ENCODE results near the gene DAAM1. TPM values are rescaled to one million over a fixed set of nuclear protein-coding genes. Genes with fewer than 3 reads are reported as not detected.

The DAAM1 gene
- total RNA-seq, 1 donor from 2014 or later, result 42.0 TPM

DNA sequence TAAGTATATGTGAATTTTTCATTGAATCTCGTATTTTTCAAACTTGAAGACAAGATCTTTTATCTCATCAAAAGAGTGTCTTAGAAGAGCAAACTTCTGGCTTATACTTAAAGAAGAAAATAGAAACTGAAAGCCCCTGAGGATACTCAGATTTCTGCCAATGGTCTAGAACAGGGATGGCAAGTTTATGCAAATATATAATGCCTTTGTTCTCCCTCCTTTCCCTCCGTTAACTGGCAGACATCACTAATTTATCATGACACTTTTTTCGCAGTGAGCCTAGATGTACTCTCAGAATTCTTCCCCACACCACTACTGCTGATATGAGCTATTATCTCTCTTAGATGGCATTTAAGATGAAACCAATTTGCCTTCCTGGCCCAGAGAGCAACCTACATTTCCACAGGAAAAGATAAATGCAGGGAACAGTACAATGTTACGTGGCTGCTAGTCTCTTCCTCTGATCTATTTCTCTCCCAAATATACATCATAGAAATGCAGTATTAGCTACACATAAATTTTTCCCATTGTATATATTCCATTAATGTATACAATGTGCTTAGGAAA lies 40.0 kb upstream of the DAAM1 start:
- intact Hi-C loops (cut with DNase I), result no loop called here
- H3K27me3 ChIP-seq, result no peaks in the 10 kb centered on the region
- TF ChIP-seq CTCF (IDR thresholded peaks at IDR 0.05) (no peak), POLR2A (IDR thresholded peaks at IDR 0.05) (no peak), POLR2AphosphoS5 (IDR thresholded peaks at IDR 0.05; ENCODE audit: insufficient read depth in 1 of 2, low read depth in 1 of 2) (no peak)
- H3K4me1 ChIP-seq, result no peaks in the 10 kb centered on the region
- DNase-seq (ENCODE audit: extremely low spot score in 2 of 2), result no peak
- H3K27ac ChIP-seq, result no peak overlapping the region
- H3K4me3 ChIP-seq, result no peak overlapping the region
- H3K36me3 ChIP-seq, result no peaks in the 10 kb centered on the region
- no peaks in the 10 kb centered on the region for H3K9me3 ChIP-seq

GRCh38 chr14:59150990-59151389 lies 37.5 kb upstream of the DAAM1 start:
- Histone ChIP-seq H3K4me1 (peaks cover 6% of the 10 kb centered on the region), H3K9me3 (no peaks in the 10 kb centered on the region), H3K27me3 (no peaks in the 10 kb centered on the region), H3K36me3 (no peaks in the 10 kb centered on the region), H3K27ac (no peak overlapping the region), H3K4me3 (no peak overlapping the region)
- DNase-seq (ENCODE audit: extremely low spot score in 2 of 2), result no peak
- intact Hi-C loops (cut with DNase I), result no loop called here
- no peak for TF ChIP-seq POLR2AphosphoS5 (IDR thresholded peaks at IDR 0.05; ENCODE audit: insufficient read depth in 1 of 2, low read depth in 1 of 2)

- Histone ChIP-seq H3K27me3 (no peaks in the 10 kb centered on the region), H3K9me3 (no peaks in the 10 kb centered on the region), H3K27ac (no peak overlapping the region), H3K4me1 (peaks cover 6% of the 10 kb centered on the region), H3K36me3 (no peaks in the 10 kb centered on the region), H3K4me3 (no peak overlapping the region)
- DNase-seq (ENCODE audit: extremely low spot score in 2 of 2), result no peak
- TF ChIP-seq POLR2AphosphoS5 (IDR thresholded peaks at IDR 0.05; ENCODE audit: insufficient read depth in 1 of 2, low read depth in 1 of 2), result no peak
- TF ChIP-seq CTCF (IDR thresholded peaks at IDR 0.05), result no peak
- no peak for TF ChIP-seq POLR2A (IDR thresholded peaks at IDR 0.05)
- intact Hi-C loops (cut with DNase I), result no loop called here
Measured at GRCh38 chr14:59154373-59154772, 34.1 kb upstream of the DAAM1 start.

GRCh38 chr14:59155886-59156285 lies 32.6 kb upstream of the DAAM1 start:
- TF ChIP-seq CTCF (IDR thresholded peaks at IDR 0.05) (no peak), POLR2A (IDR thresholded peaks at IDR 0.05) (no peak), POLR2AphosphoS5 (IDR thresholded peaks at IDR 0.05; ENCODE audit: insufficient read depth in 1 of 2, low read depth in 1 of 2) (no peak)

GRCh38 chr14:59159169-59159568 lies 29.3 kb upstream of the DAAM1 start:
- H3K36me3 ChIP-seq, result no peaks in the 10 kb centered on the region
- no peak overlapping the region for H3K27ac ChIP-seq
- peaks cover 17% of the 10 kb centered on the region for H3K4me1 ChIP-seq
- intact Hi-C loops (cut with DNase I), result no loop called here
- H3K4me3 ChIP-seq, result no peak overlapping the region
- no peak for DNase-seq (ENCODE audit: extremely low spot score in 2 of 2)
- H3K27me3 ChIP-seq, result no peaks in the 10 kb centered on the region
- TF ChIP-seq CTCF (IDR thresholded peaks at IDR 0.05), result no peak
- no peak for TF ChIP-seq POLR2AphosphoS5 (IDR thresholded peaks at IDR 0.05; ENCODE audit: insufficient read depth in 1 of 2, low read depth in 1 of 2)
- H3K9me3 ChIP-seq, result no peaks in the 10 kb centered on the region

More at GRCh38 chr14:59155886-59156285, 32.6 kb upstream of the DAAM1 start:
- no peak overlapping the region for H3K27ac ChIP-seq
- H3K4me1 ChIP-seq, result peaks cover 8% of the 10 kb centered on the region
- no peak overlapping the region for H3K4me3 ChIP-seq
- no peaks in the 10 kb centered on the region for H3K36me3 ChIP-seq
- intact Hi-C loops (cut with DNase I), result no loop called here
- H3K27me3 ChIP-seq, result no peaks in the 10 kb centered on the region
- H3K9me3 ChIP-seq, result no peaks in the 10 kb centered on the region
- no peak for DNase-seq (ENCODE audit: extremely low spot score in 2 of 2)
